K562 (cell line): ENCODE measurements around the gene NUDT21. TPM values are rescaled to one million over a fixed set of nuclear protein-coding genes. Genes with fewer than 3 reads are reported as not detected.

ENCODE experiments used
- BRD9 ChIP-seq: fragments of 450-650 bp; IDR thresholded peaks from 2 replicates; pipeline ENCODE4 v1.6.1; 2018; ENCODE audit warnings: low read depth; ENCODE audit not compliant: partially characterized antibody
- ELK3 ChIP-seq: fragments of 450-650 bp; formaldehyde crosslinking; IDR thresholded peaks from 2 replicates; pipeline ENCODE4 v1.4.0; 2020; ENCODE audit warnings: mild to moderate bottlenecking
- GATA2 ChIP-seq: sonication (generic); formaldehyde crosslinking; IDR thresholded peaks from 2 replicates; pipeline ENCODE4 v1.4.0; 2020; ENCODE audit warnings: mild to moderate bottlenecking, missing genetic modification reagents
- GTF2A2 ChIP-seq: IDR thresholded peaks from 2 replicates; pipeline ENCODE4 v1.6.1; 2016; ENCODE audit warnings: mild to moderate bottlenecking, missing genetic modification characterization, missing compliant biosample characterization
- HEY1 ChIP-seq: fragments of 250-450 bp; sonication (Bioruptor Pico); IDR thresholded peaks from 2 replicates; pipeline ENCODE4 v1.5.0; 2020; ENCODE audit warnings: mild to moderate bottlenecking, moderate library complexity, borderline replicate concordance
- KAT2B ChIP-seq: IDR thresholded peaks from one replicate; pipeline ENCODE4 v1.6.1; 2012; ENCODE audit warnings: low read depth, mild to moderate bottlenecking, control low read depth, inconsistent platforms, low read length, moderate library complexity
- KDM1A ChIP-seq, 2 experiments: fragments of 450-650 bp; IDR thresholded peaks; 2 replicates each; pipeline ENCODE4 v1.6.1; 2016; ENCODE audit warnings: mild to moderate bottlenecking in 2 of 2
- NBN ChIP-seq: fragments of 450-650 bp; IDR thresholded peaks from 2 replicates; pipeline ENCODE4 v1.6.1; 2016; ENCODE audit warnings: low read depth, mild to moderate bottlenecking
- NCOA1 ChIP-seq: fragments of 450-650 bp; IDR thresholded peaks from 2 replicates; pipeline ENCODE4 v1.6.1; 2016; ENCODE audit warnings: low read depth
- NCOA6 ChIP-seq: fragments of 450-650 bp; IDR thresholded peaks from 2 replicates; pipeline ENCODE4 v1.6.1; 2017; ENCODE audit warnings: mild to moderate bottlenecking
- NUFIP1 ChIP-seq: fragments of 450-650 bp; IDR thresholded peaks from 2 replicates; pipeline ENCODE4 v1.6.1; 2018; ENCODE audit not compliant: partially characterized antibody
- PHB2 ChIP-seq: fragments of 450-650 bp; IDR thresholded peaks from 2 replicates; pipeline ENCODE4 v1.6.1; 2017; ENCODE audit warnings: low read depth
- PRPF4 ChIP-seq: fragments of 200-400 bp; formaldehyde crosslinking; IDR thresholded peaks from one replicate; pipeline ENCODE4 v1.6.1; 2017; ENCODE audit warnings: low read length, low read depth, mild to moderate bottlenecking; ENCODE audit not compliant: insufficient read depth, poor library complexity, severe bottlenecking
- TARDBP ChIP-seq: fragments of 450-650 bp; IDR thresholded peaks from 2 replicates; pipeline ENCODE4 v1.6.1; 2016
- TOE1 ChIP-seq, 2 experiments: fragments of 450-650 bp in 1 of 2; sonication (generic) in 1 of 2; formaldehyde crosslinking in 1 of 2; IDR thresholded peaks; 2 replicates each; pipeline versions ENCODE4 v1.7.1 to v1.8.0; 2016 to 2022; ENCODE audit warnings: borderline replicate concordance in 2 of 2, mild to moderate bottlenecking in 2 of 2, antibody characterized with exemption in 1 of 2, inconsistent platforms in 1 of 2, low read depth in 1 of 2, missing genetic modification reagents in 1 of 2, moderate library complexity in 1 of 2
- USF1 ChIP-seq: sonication (generic); formaldehyde crosslinking; IDR thresholded peaks from 2 replicates; pipeline ENCODE4 v1.9.0; 2022; ENCODE audit warnings: mild to moderate bottlenecking, missing genetic modification reagents
- ZC3H11A ChIP-seq: IDR thresholded peaks from 2 replicates; pipeline ENCODE4 v1.6.1; 2012; ENCODE audit warnings: low read depth, low read length, improper control_type of control experiment
- ZKSCAN3 ChIP-seq: fragments of 250-450 bp; sonication (Bioruptor Pico); IDR thresholded peaks from 2 replicates; pipeline ENCODE4 v1.4.0; 2020
- ZNF133 ChIP-seq: fragments of 250-450 bp; sonication (Bioruptor Pico); IDR thresholded peaks from 2 replicates; pipeline ENCODE4 v1.4.0; 2020; ENCODE audit warnings: mild to moderate bottlenecking
- ZNF175 ChIP-seq: fragments of 200-800 bp; sonication (Bioruptor generic); IDR thresholded peaks from 2 replicates; pipeline ENCODE4 v1.6.1; 2016; ENCODE audit warnings: low read depth, mild to moderate bottlenecking, missing genetic modification characterization, missing compliant biosample characterization
- ZNF586 ChIP-seq: fragments of 450-650 bp; formaldehyde crosslinking; conservative IDR thresholded peaks from 2 replicates; pipeline ENCODE4 v1.4.0; 2020; ENCODE audit warnings: mild to moderate bottlenecking, moderate library complexity
- ZNF609 ChIP-seq: sonication (generic); formaldehyde crosslinking; IDR thresholded peaks from 2 replicates; pipeline ENCODE4 v1.8.1; 2023; ENCODE audit warnings: missing genetic modification reagents, mild to moderate bottlenecking, borderline replicate concordance
- ZNF699 ChIP-seq: fragments of 250-450 bp; sonication (Bioruptor Pico); IDR thresholded peaks from 2 replicates; pipeline ENCODE4 v1.8.0; 2021; ENCODE audit warnings: mild to moderate bottlenecking, moderate library complexity; ENCODE audit not compliant: insufficient replicate concordance
- ZNF778 ChIP-seq: fragments of 450-650 bp; formaldehyde crosslinking; IDR thresholded peaks from 2 replicates; pipeline ENCODE4 v1.4.0; 2020; ENCODE audit warnings: mild to moderate bottlenecking, moderate library complexity
- polyA plus RNA-seq, 8 experiments: library from polyadenylated mRNA; depleted of rRNA in 4 of 8; stranded (reverse) in 5 of 8; unstranded in 3 of 8; fragments of >200 nt; fragmentation: Nextera tagmentation in 2 of 8; fragmentation: Illumina TruSeq in 1 of 8; extraction: Ambion mirVana in 2 of 8; extraction: Trizol in 1 of 8; gene quantifications; 2 replicates each; pipeline versions ENCODE4 v1.2.1 to v1.2.3, GENCODE V29; 2011 to 2014; ENCODE audit warnings: inconsistent platforms in 1 of 8, missing spikeins in 1 of 8
- total RNA-seq, 7 experiments: library from RNA; depleted of rRNA in 6 of 7; stranded (reverse); fragments of >200 nt in 6 of 7; fragmentation: Illumina TruSeq in 2 of 7; extraction: Trizol in 2 of 7; gene quantifications; 2 replicates each; pipeline versions ENCODE4 v1.2.1 to v1.2.3, GENCODE V29; 2011 to 2021; ENCODE audit warnings: low replicate concordance in 1 of 7

NUDT21 gene
- total and polyA plus RNA-seq, 9 of the 15 experiments (the other 6 are each of a cell fraction or from before 2014, with no cell fraction given): 62.4 to 218 (median 121) TPM

- no peak for TF ChIP-seq TOE1 (IDR thresholded peaks at IDR 0.05; ENCODE audit: borderline replicate concordance)
- no peak for TF ChIP-seq TOE1 (CRISPR knock-in tag; IDR thresholded peaks at IDR 0.05; ENCODE audit: borderline replicate concordance, low read depth)
- no peak for TF ChIP-seq KDM1A (IDR thresholded peaks at IDR 0.05)
- TF ChIP-seq NCOA6: no peak
- peak; percentile 10; the same call in 1 of the 2 replicates for TF ChIP-seq NCOA1
- no peak for TF ChIP-seq ZNF778 (CRISPR knock-in tag)
- TF ChIP-seq ZNF609: no peak
- TF ChIP-seq GTF2A2: no peak
- no peak for TF ChIP-seq ZNF175 (CRISPR knock-in tag)
- no peak for TF ChIP-seq NBN
- no peak for TF ChIP-seq ELK3 (CRISPR knock-in tag)
- TF ChIP-seq PRPF4: no peak
- no peak for TF ChIP-seq TARDBP
- no peak for TF ChIP-seq USF1
- TF ChIP-seq ZC3H11A: no peak
- no peak for TF ChIP-seq ZNF699 (CRISPR knock-in tag)
- peak; percentile 18 for TF ChIP-seq BRD9
- TF ChIP-seq ZNF586 (CRISPR knock-in tag): no peak
- no peak for TF ChIP-seq ZNF133
- no peak for TF ChIP-seq ZKSCAN3 (CRISPR knock-in tag)
- TF ChIP-seq KAT2B: no peak
- no peak for TF ChIP-seq HEY1 (CRISPR knock-in tag)
- no peak for TF ChIP-seq NUFIP1
- no peak for TF ChIP-seq GATA2
- no peak for TF ChIP-seq PHB2
Observed at GRCh38 chr16:56450986-56451752, at the start of gene NUDT21, which contains the start of gene OGFOD1 (continued).
